ENCODE results near the gene LMOD1.
"Not testable (repeated sequence)": the region's sequence is repeated elsewhere in the genome, so short reads cannot be mapped to it uniquely, and the experiment has no call there.

The LMOD1 gene

GRCh38 chr1:201946224-201946908, at the start of gene LMOD1:
Gene LMOD1 (minus strand): TSS chr1:201946548. CDS start chr1:201946340, 208 bp downstream.
- DNase-seq (ENCODE audit: low spot score), result peak; percentile 46

GRCh38 chr1:201990427-201990826, 44.1 kb upstream of the LMOD1 start:
- DNase-seq (ENCODE audit: low spot score), result no peak

GRCh38 chr1:201989354-201990128, 43.2 kb upstream of the LMOD1 start:
- no peak for DNase-seq (ENCODE audit: low spot score)

GRCh38 chr1:201988601-201989000, 42.3 kb upstream of the LMOD1 start:
- DNase-seq (ENCODE audit: low spot score), result no peak

GRCh38 chr1:201985355-201985754, 39.0 kb upstream of the LMOD1 start:
- DNase-seq (ENCODE audit: low spot score), result no peak

- DNase-seq (ENCODE audit: low spot score), result no peak
These were observed 38.1 kb upstream of the LMOD1 start for GRCh38 chr1:201984446-201984845.

- no peak for DNase-seq (ENCODE audit: low spot score)
These were observed 37.0 kb upstream of the LMOD1 start for GRCh38 chr1:201983380-201983805.

- DNase-seq (ENCODE audit: low spot score), result peak; percentile 87
These were observed 36.5 kb upstream of the LMOD1 start, which contains the start of gene RNPEP for GRCh38 chr1:201982623-201983379. Gene RNPEP (plus strand): TSS chr1:201982648. CDS start chr1:201982667, 19 bp downstream.

GRCh38 chr1:201982082-201982622, 35.8 kb upstream of the LMOD1 start:
- peak; percentile 96 for DNase-seq (ENCODE audit: low spot score)

GRCh38 chr1:201970334-201971159, 24.2 kb upstream of the LMOD1 start:
- DNase-seq (ENCODE audit: low spot score), result no peak

GRCh38 chr1:201968202-201968925, 22.0 kb upstream of the LMOD1 start:
- no peak for DNase-seq (ENCODE audit: low spot score)

- no peak for DNase-seq (ENCODE audit: low spot score)
These were observed 19.8 kb upstream of the LMOD1 start for GRCh38 chr1:201966171-201966570.

GRCh38 chr1:201964261-201964660, 17.9 kb upstream of the LMOD1 start:
- no peak for DNase-seq (ENCODE audit: low spot score)

- not testable (repeated sequence) for DNase-seq (ENCODE audit: low spot score)
These were observed 16.0 kb upstream of the LMOD1 start for GRCh38 chr1:201962382-201962781.

GRCh38 chr1:201958348-201958747, 12.0 kb upstream of the LMOD1 start:
- no peak for DNase-seq (ENCODE audit: low spot score)

- no peak for DNase-seq (ENCODE audit: low spot score)
These were observed 9.4 kb upstream of the LMOD1 start for GRCh38 chr1:201955729-201956143.

GRCh38 chr1:201955009-201955728, 8.8 kb upstream of the LMOD1 start, which contains the start of gene TIMM17A:
Gene TIMM17A (plus strand): TSS chr1:201955503. CDS start chr1:201955527, 24 bp downstream.
- DNase-seq (ENCODE audit: low spot score), result peak; percentile 98

GRCh38 chr1:201954263-201955008, 8.1 kb upstream of the LMOD1 start:
- DNase-seq (ENCODE audit: low spot score), result no peak

- DNase-seq (ENCODE audit: low spot score), result no peak
These were observed 3.1 kb upstream of the LMOD1 start for GRCh38 chr1:201949491-201949890.
